ENCODE data around the gene QRICH2. TPM values are rescaled to one million over a fixed set of nuclear protein-coding genes. Genes with fewer than 3 reads are reported as not detected.
"Not testable (repeated sequence)": the region's sequence is repeated elsewhere in the genome, so short reads cannot be mapped to it uniquely, and the experiment has no call there.

QRICH2 gene
- total RNA-seq, 2 donors from 2014 or later = 3.1 to 4.5 TPM

- peak; percentile 68 to 78 for ATAC-seq (replicated peaks in 1 of 2)
- Mint-ChIP-seq H3K27ac (peak overlapping the region; percentile 94), H3K27me3 (ENCODE audit: low read depth) (no peaks in the 10 kb centered on the region), H3K4me1 (ENCODE audit: low read depth) (peaks cover 72% of the 10 kb centered on the region), H3K4me3 (peak overlapping the region; percentile 80 to 88), H3K9me3 (no peaks in the 10 kb centered on the region), H3K36me3 (ENCODE audit: insufficient read depth in 2 of 2) (peaks cover 1 to 2% of the 10 kb centered on the region in 2 donors)
- DNase-seq = peak; percentile 52 to 67
Measured at GRCh38 chr17:76252040-76252954, 55.8 kb downstream of the QRICH2 start.

DNA sequence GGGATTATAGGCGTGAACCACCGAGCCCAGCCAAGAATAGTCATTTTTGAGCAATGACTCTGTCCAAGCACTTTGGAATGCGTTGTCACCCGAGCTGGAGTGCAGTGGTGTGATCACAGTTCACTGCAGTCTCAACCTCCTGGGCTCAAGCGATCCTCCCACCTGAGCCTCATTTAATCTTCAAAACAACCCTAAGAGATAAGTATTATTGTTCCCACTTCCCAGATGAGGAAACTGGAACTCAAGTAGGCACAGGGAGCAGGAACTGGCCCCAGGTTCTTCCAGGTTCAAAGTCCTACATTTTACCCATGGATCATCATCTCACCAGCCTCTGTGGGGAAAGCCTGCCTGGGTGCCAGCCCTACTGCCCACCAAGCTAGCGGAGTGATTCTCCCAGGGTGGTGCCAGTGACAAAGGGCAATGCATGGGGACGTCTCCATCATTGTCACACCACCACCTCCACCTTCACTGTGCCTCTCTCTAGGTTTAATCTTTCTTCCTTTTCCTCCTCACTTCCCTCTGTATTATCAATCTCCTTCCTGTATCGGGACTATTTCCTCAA is 56.5 kb downstream of the QRICH2 start:
- peak in 1 of 2 donors; percentile 4 for ATAC-seq (replicated peaks in 1 of 2)
- no peaks in the 10 kb centered on the region for H3K27me3 Mint-ChIP-seq (ENCODE audit: low read depth)
- peak overlapping the region; percentile 80 to 88 for H3K4me3 Mint-ChIP-seq
- no peak for DNase-seq
- H3K9me3 Mint-ChIP-seq = no peaks in the 10 kb centered on the region
- peaks cover 1 to 2% of the 10 kb centered on the region in 2 donors for H3K36me3 Mint-ChIP-seq (ENCODE audit: insufficient read depth in 2 of 2)
- H3K27ac Mint-ChIP-seq = peak overlapping the region; percentile 94
- peaks cover 74% of the 10 kb centered on the region for H3K4me1 Mint-ChIP-seq (ENCODE audit: low read depth)

DNA sequence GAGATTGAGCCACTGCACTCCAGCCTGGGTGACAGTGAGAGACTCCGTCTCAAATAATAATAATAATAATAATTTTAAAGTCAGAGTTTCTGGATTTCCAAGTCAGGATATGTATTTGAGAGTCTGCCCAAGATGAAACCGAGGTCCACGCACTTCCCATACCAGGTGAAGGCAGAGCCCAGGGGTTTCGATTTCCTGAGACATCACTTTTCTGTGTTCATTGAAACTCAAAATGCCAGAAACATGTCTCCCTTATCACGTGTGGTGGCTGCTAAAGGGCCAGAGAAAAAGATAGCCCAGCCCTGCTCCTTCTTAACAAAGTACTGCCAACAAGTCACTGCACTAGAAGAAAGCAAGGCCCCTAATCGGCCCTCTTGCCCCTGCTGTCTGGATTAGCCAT is 57.9 kb downstream of the QRICH2 start:
- Mint-ChIP-seq H3K9me3 (no peaks in the 10 kb centered on the region), H3K36me3 (ENCODE audit: insufficient read depth in 2 of 2) (peaks cover 1 to 2% of the 10 kb centered on the region in 2 donors), H3K4me3 (no peak overlapping the region), H3K27ac (no peak overlapping the region), H3K27me3 (ENCODE audit: low read depth) (no peaks in the 10 kb centered on the region), H3K4me1 (ENCODE audit: low read depth) (peaks cover 74% of the 10 kb centered on the region)
- DNase-seq = no peak
- ATAC-seq (replicated peaks in 1 of 2) = no peak

DNA sequence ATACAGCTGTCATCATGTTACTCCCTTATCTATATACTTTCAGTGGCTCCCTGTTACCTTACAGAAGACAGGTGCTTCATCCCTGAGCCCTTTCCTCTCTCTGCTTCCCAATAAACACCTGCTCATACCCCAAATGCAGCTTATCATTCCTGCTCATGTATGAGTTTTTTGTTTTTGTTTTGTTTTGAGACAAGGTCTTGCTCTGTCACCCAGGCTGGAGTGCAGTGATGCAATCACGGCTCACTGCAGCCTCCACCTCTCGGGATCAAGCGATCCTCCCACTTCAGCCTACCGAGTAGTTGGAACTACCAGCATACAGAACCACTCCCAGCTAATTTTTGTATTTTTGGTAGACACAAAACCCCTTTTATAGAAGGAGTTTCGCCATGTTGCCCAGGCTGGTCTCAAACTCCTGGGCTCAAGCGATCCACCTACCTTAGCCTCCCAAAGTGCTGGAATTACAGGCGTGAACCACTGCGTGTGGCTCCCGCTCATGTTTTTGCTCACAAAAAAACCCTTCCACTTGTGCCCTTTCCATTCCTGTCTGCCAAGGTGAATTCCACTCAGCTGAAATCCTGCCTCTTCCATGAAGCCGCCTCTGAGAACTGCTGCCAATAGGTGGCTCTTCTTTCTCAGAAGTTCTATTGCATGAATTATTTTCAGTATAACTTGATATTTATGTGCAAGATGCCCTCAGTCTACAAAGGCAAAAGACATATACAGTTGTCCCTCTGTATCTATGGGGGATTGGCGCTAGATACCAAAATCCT is 59.9 kb downstream of the QRICH2 start:
- H3K4me1 Mint-ChIP-seq (ENCODE audit: low read depth) = peaks cover 84% of the 10 kb centered on the region
- H3K27me3 Mint-ChIP-seq (ENCODE audit: low read depth) = no peaks in the 10 kb centered on the region

DNA sequence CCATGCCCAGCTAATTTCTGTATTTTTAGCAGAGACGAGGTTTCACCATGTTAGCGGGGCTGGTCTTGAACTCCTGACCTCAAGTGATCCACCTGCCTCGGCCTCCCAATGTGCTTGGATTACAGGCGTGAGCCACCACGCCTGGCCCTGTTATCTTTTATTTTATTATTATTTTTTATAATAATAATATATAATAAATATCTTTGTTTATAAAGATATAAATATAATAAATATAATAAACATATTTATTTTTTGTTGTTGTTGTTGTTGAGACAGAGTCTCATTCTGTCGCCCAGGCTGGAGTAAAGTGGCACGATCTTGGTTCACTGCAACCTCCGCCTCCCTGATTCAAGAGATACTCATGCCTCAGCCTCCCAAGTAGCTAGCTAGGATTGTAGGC is 60.8 kb downstream of the QRICH2 start:
- Mint-ChIP-seq H3K4me3 (no peak overlapping the region), H3K9me3 (no peaks in the 10 kb centered on the region), H3K36me3 (ENCODE audit: insufficient read depth in 2 of 2) (peaks cover 1 to 2% of the 10 kb centered on the region in 2 donors), H3K27me3 (ENCODE audit: low read depth) (no peaks in the 10 kb centered on the region), H3K27ac (no peak overlapping the region), H3K4me1 (ENCODE audit: low read depth) (peaks cover 84% of the 10 kb centered on the region)
- ATAC-seq (replicated peaks in 1 of 2) (no peak), DNase-seq (no peak)

More for the DNA sequence above, 59.9 kb downstream of the QRICH2 start:
- DNase-seq (no peak), ATAC-seq (replicated peaks in 1 of 2) (no peak)
- H3K36me3 Mint-ChIP-seq (ENCODE audit: insufficient read depth in 2 of 2) = peaks cover 1 to 2% of the 10 kb centered on the region in 2 donors
- peak overlapping the region; percentile 66 for H3K27ac Mint-ChIP-seq
- H3K4me3 Mint-ChIP-seq = peak overlapping the region; percentile 6 to 67
- no peaks in the 10 kb centered on the region for H3K9me3 Mint-ChIP-seq

- peak overlapping the region; percentile 59 to 81 for H3K4me3 Mint-ChIP-seq
- H3K27ac Mint-ChIP-seq = peak overlapping the region; percentile 89
- H3K4me1 Mint-ChIP-seq (ENCODE audit: low read depth) = peaks cover 84% of the 10 kb centered on the region
- no peaks in the 10 kb centered on the region for H3K36me3 Mint-ChIP-seq (ENCODE audit: insufficient read depth in 2 of 2)
- no peaks in the 10 kb centered on the region for H3K9me3 Mint-ChIP-seq
- ATAC-seq (replicated peaks in 1 of 2) (peak; percentile 97 to 98), DNase-seq (peak; percentile 83 to 88)
- H3K27me3 Mint-ChIP-seq (ENCODE audit: low read depth) = no peaks in the 10 kb centered on the region
Measured at GRCh38 chr17:76246080-76247066, 61.7 kb downstream of the QRICH2 start.

DNA sequence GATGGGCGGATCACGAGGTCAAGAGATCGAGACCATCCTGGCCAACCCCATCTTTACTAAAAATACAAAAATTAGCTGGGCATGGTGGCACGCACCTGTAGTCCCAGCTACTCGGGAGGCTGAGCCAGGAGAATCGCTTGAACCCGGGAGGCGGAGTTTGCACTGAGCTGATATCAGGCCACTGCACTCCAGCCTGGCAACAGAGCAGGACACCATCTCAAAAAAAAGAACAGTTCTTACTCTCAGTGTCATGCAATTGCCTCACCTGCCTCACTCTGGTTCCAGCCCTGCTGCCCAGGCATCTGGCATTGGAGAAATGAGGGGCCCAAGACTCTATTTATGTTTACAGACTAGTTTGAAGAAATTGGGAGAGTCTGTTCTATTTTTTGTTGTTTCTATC is 63.4 kb downstream of the QRICH2 start:
- not testable (repeated sequence) for DNase-seq; H3K9me3 Mint-ChIP-seq; H3K27ac Mint-ChIP-seq; ATAC-seq (replicated peaks in 1 of 2); H3K36me3 Mint-ChIP-seq (ENCODE audit: insufficient read depth in 2 of 2); H3K27me3 Mint-ChIP-seq (ENCODE audit: low read depth)
- H3K4me3 Mint-ChIP-seq = peak overlapping the region; percentile 22 to 81
- peaks cover 82% of the 10 kb centered on the region for H3K4me1 Mint-ChIP-seq (ENCODE audit: low read depth)

GRCh38 chr17:76243826-76244679 is 64.0 kb downstream of the QRICH2 start:
- ATAC-seq (replicated peaks in 1 of 2) = no peak
- H3K27ac Mint-ChIP-seq = no peak overlapping the region
- H3K27me3 Mint-ChIP-seq (ENCODE audit: low read depth) = no peaks in the 10 kb centered on the region
- no peak for DNase-seq
- H3K36me3 Mint-ChIP-seq (ENCODE audit: insufficient read depth in 2 of 2) = peaks cover 3 to 7% of the 10 kb centered on the region in 2 donors
- H3K9me3 Mint-ChIP-seq = no peaks in the 10 kb centered on the region
- H3K4me3 Mint-ChIP-seq = peak overlapping the region; percentile 25 to 81
- peaks cover 81% of the 10 kb centered on the region for H3K4me1 Mint-ChIP-seq (ENCODE audit: low read depth)

GRCh38 chr17:76241691-76242255 is 66.3 kb downstream of the QRICH2 start:
- peak overlapping the region; percentile 94 to 96 for H3K4me3 Mint-ChIP-seq
- no peaks in the 10 kb centered on the region for H3K27me3 Mint-ChIP-seq (ENCODE audit: low read depth)
- ATAC-seq (replicated peaks in 1 of 2) = no peak
- peaks cover 78% of the 10 kb centered on the region for H3K4me1 Mint-ChIP-seq (ENCODE audit: low read depth)
- no peak for DNase-seq
- H3K9me3 Mint-ChIP-seq = no peaks in the 10 kb centered on the region
- peaks cover 7% of the 10 kb centered on the region in 2 donors for H3K36me3 Mint-ChIP-seq (ENCODE audit: insufficient read depth in 2 of 2)
- H3K27ac Mint-ChIP-seq = peak overlapping the region; percentile 87

GRCh38 chr17:76241204-76241538 is 66.9 kb downstream of the QRICH2 start:
- Mint-ChIP-seq H3K36me3 (ENCODE audit: insufficient read depth in 2 of 2) (peaks cover 7% of the 10 kb centered on the region in 2 donors), H3K27me3 (ENCODE audit: low read depth) (no peaks in the 10 kb centered on the region), H3K4me1 (ENCODE audit: low read depth) (peaks cover 72% of the 10 kb centered on the region), H3K4me3 (peak overlapping the region; percentile 94 to 96), H3K9me3 (no peaks in the 10 kb centered on the region), H3K27ac (peak overlapping the region; percentile 87)
- ATAC-seq (replicated peaks in 1 of 2) (no peak), DNase-seq (no peak)

DNA sequence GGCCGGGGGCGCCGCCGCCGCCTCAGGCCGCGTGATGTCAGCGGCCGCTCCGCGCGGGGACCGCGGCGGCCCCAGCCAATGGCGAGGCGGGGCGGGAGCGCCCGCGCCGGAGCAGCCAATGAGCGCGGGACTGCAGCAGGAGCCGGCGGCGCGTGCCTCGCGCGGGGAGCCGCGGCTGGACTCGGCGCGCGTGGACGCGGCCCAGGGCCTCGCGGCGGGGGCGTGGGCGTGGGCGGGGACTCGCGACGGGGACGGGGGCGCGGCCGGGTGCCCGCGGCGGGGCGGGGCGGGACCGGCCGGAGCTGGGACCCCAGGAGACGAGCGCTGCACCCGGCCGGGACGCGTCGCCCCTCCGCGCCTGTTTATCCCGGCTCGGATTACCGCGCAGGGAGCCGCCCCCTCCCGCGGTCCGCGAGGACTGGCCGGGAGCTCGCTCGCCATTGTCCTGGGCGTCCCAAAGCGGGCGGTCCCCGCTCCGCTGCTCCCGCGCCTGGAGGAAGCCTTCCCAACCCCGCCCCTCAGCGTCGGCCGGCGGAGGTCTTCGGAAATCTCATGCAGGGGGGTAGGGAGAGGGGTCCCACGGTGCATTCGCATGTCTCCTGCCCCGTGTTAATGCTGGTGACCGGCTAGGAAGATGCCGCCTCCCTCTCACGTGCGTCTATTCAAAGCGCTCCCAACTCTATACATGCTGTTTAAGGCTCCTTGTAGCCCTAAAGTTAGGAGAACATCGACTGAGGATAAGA is 67.4 kb downstream of the QRICH2 start, which contains the start of gene RNF157:
RNF157 (minus strand) TSS at position 33 of the 743 bp plus-strand sequence. CDS start 253 bp downstream, outside the sequence.
- peak; percentile 94 to 95 for ATAC-seq (replicated peaks in 1 of 2)
- no peaks in the 10 kb centered on the region for H3K9me3 Mint-ChIP-seq
- H3K27ac Mint-ChIP-seq = peak within 1 kb of the TSS; percentile 89
- peaks cover 7% of the 10 kb centered on the region in 2 donors for H3K36me3 Mint-ChIP-seq (ENCODE audit: insufficient read depth in 2 of 2)
- DNase-seq = peak; percentile 72 to 87
- H3K4me3 Mint-ChIP-seq = peak within 1 kb of the TSS; percentile 94 to 96
- H3K4me1 Mint-ChIP-seq (ENCODE audit: low read depth) = peaks cover 66% of the 10 kb centered on the region
- no peaks in the 10 kb centered on the region for H3K27me3 Mint-ChIP-seq (ENCODE audit: low read depth)

All from activated T-cell treated with anti-CD3 and anti-CD28 coated beads, Interleukin-2, amount 50 U/mL, for 72 hours (primary cell).